ENCODE data around the gene CDK5.
A peak's percentile ranks its signal among the peaks of the same experiment; 100 is the strongest.
"Not testable (repeated sequence)": the region's sequence is repeated elsewhere in the genome, so short reads cannot be mapped to it uniquely, and the experiment has no call there.

Gene CDK5

DNA sequence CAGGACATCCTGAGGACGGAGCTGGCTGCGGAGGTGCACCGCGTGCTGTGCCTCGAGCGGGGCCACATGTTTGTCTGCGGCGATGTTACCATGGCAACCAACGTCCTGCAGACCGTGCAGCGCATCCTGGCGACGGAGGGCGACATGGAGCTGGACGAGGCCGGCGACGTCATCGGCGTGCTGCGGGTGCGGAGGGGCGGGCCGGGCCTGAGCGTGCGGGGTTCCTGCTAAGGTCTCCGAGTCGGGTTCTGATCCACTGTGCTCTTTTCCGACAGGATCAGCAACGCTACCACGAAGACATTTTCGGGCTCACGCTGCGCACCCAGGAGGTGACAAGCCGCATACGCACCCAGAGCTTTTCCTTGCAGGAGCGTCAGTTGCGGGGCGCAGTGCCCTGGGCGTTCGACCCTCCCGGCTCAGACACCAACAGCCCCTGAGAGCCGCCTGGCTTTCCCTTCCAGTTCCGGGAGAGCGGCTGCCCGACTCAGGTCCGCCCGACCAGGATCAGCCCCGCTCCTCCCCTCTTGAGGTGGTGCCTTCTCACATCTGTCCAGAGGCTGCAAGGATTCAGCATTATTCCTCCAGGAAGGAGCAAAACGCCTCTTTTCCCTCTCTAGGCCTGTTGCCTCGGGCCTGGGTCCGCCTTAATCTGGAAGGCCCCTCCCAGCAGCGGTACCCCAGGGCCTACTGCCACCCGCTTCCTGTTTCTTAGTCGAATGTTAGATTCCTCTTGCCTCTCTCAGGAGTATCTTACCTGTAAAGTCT, 43.8 kb downstream of the CDK5 start:
- peak; percentile 77 for DNase-seq (ENCODE audit: low read depth)

GRCh38 chr7:151013356-151013732, 44.4 kb downstream of the CDK5 start:
- no peak for DNase-seq (ENCODE audit: low read depth)

- DNase-seq (ENCODE audit: low read depth) = no peak
Observed at GRCh38 chr7:151012911-151013347, 44.8 kb downstream of the CDK5 start.

DNA sequence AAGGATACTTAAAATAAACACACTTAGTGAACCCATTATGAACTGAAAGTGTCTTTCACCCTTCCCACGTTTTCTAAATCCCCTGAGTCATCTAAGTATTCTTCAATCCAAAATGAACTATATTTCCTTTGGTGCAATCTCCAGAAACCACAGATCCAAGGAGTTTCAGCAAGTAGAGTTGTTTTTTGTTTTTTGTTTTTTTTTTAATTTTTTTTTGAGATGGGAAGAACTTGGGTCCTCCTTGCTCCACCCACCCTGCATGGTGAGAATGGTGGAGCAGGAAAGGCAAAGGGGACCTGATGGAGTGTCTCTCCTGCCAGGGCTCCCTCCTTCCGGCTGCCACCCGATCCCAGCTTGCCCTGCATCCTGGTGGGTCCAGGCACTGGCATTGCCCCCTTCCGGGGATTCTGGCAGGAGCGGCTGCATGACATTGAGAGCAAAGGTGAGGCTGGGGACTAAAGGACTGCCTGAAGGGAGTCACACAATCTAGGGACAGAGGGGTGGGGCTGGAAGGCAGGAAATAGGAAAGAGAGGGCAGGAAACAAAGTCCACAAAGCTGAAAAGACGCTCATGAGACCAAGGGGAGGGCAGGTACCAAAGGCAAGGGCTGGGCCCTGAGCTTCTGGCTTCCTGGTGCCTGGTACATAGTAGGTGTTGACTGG, 45.5 kb downstream of the CDK5 start:
- DNase-seq (ENCODE audit: low read depth) = no peak

- not testable (repeated sequence) for DNase-seq (ENCODE audit: low read depth)
Observed at GRCh38 chr7:151011616-151012015, 46.1 kb downstream of the CDK5 start.

DNA sequence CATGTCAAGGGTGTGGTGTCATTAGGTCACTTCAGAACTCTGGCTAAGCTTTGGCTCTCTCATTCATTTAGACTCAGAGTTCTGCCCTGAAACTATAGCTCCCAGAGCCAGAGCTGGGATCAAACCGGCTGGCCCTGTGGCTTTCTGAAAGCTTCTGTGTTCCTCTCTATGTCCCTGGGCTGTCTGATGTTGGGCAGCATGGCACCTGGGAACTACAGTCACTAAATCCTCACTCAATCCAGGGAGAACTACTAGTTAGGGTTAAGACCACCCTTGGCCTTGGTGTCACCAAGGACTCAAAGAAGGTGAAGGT, 46.6 kb downstream of the CDK5 start:
- DNase-seq (ENCODE audit: low read depth) = no peak

GRCh38 chr7:151010307-151011096, 47.2 kb downstream of the CDK5 start:
- no peak for DNase-seq (ENCODE audit: low read depth)

GRCh38 chr7:151010037-151010306, 47.7 kb downstream of the CDK5 start:
- DNase-seq (ENCODE audit: low read depth) = no peak

GRCh38 chr7:151009327-151010036, 48.2 kb downstream of the CDK5 start:
- DNase-seq (ENCODE audit: low read depth) = no peak

DNA sequence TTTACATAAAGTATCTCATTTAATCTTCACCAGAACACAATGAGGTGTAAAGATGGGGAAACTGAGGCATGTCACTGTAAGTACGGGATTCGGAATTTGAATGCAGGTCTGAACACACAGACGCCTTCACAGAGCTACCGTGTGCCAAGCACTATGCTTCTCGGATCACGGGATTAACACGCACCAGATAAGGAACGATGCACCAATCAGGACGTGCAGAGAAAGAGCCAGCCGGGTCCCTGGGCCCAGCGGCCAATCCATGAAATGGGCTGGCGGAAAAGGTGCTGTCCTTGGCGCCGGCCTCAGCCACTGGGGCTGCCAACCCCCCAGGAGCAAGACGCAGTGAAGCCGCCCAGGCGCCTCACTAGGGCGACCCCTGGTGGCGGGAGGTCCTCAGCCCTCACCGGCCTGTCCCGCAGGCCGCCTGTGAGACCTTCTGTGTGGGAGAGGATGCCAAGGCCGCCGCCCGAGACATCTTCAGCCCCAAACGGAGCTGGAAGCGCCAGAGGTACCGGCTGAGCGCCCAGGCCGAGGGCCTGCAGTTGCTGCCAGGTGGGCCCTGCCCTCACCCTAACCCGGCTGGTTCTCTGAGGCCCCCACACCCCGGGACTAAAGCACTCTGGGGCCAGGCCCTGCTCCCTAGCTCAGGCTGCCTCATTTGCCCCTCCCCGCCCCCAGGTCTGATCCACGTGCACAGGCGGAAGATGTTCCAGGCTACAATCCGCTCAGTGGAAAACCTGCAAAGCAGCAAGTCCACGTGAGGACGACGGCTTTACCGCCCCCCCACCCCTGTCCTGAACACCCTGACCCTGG, 49.0 kb downstream of the CDK5 start:
- peak; percentile 60 for DNase-seq (ENCODE audit: low read depth)

GRCh38 chr7:151008143-151008510, 49.6 kb downstream of the CDK5 start:
- DNase-seq (ENCODE audit: low read depth) = no peak

DNA sequence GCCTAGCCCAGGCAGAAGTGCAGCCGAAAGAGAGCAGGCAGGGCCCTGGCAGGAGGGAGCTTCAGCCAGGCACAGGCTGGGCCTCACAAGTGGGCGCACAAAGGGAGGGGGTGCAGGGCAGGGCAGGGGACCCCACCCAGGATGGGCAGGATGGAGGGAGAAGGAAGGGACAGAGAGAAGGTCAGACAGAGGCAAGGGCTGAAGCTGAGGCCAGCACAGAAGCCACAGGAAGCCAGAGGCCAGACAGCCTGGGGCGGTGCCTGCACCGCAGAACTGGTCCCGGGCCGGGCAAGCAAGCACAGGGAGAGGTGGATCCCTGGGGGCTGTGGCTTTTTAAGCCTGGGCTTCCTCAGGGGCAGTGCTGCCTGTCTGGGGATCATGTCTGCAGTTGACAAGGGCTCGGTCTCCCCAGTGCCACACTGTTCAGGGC, 50.2 kb downstream of the CDK5 start:
- no peak for DNase-seq (ENCODE audit: low read depth)

DNA sequence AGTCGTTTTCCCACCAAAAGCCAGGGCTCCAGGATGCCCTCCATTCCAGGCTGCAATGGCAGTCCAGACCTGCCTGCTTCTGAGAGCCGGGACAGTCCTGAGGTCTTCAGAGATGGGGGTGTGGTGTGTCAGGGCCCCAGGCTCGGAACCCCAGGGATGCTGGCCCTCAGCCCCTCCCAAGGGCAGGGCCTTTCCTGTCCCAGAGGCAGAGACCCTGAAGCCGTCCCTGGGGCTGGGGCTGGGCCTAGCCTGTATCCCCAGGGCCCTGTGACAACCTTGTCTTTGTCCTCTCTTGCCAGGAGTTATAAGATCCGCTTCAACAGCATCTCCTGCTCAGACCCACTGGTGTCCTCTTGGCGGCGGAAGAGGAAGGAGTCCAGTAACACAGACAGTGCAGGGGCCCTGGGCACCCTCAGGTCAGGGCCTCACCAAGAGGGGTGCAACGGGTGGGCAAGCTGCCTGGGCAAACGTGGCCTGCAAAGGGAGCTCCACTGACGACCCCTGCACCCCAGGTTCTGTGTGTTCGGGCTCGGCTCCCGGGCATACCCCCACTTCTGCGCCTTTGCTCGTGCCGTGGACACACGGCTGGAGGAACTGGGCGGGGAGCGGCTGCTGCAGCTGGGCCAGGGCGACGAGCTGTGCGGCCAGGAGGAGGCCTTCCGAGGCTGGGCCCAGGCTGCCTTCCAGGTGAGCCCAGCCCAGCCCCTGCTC, 51.0 kb downstream of the CDK5 start:
- DNase-seq (ENCODE audit: low read depth) = no peak

DNA sequence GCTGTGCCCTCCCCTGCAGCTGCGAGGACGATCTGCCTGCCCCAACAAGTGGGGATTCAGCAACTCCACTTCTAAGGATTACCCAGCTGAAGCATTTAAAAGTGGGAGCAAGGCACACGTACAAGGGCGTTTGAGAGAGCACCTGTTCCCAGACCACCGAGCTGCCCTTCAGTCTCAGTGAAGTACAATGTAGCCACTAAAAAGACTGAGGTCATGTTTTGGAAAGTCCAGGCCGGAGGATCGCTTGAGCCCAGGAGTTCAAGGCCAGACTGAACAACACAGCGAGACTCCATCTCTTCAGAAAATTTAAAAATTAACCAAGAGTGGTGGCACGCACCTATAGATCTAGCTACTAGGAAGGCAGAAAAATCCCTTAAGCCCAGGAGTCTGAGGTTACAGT, 52.1 kb downstream of the CDK5 start:
- no peak for DNase-seq (ENCODE audit: low read depth)

Data from stimulated activated CD8-positive, alpha-beta memory T cell treated with anti-CD3 and anti-CD28 coated beads, Interleukin-15, amount 100 ng/mL, for 1 hour (primary cell).